HepG2 (cell line): ENCODE results near the gene PSMC5. TPM values are rescaled to one million over a fixed set of nuclear protein-coding genes. Genes with fewer than 3 reads are reported as not detected.

Experiments used
- ATAC-seq: fragments of 200-7000 bp; cut with Tn5 transposase; 3 replicates; pipeline ENCODE4 v1.9.1; 2020; ENCODE audit warnings: mild to moderate bottlenecking, moderate library complexity
- BruUV-seq: library from RNA; stranded (reverse); fragments of 400-500 nt; replicated peaks from 2 replicates; lab custom pipeline; 2021; lab: Mats Ljungman, UMichigan
- CTCF ChIA-PET: fragments of 300-600 bp; formaldehyde crosslinking; extraction: SDS; loops from one replicate; lab custom pipeline; 2021; ENCODE audit warnings: low total read pairs, inconsistent platforms, low intra/inter-chr PET ratio; lab: Yijun Ruan, JAX
- POLR2A ChIA-PET: fragments of 350-600 bp; sonication (Branson Sonifier 250); formaldehyde crosslinking; loops from one replicate; lab custom pipeline; 2020; ENCODE audit warnings: antibody characterized with exemption, inconsistent platforms; lab: Yijun Ruan, JAX
- DNase-seq: peaks from one replicate; pipeline ENCODE4 v3.0.0-alpha.2; 2015; ENCODE audit warnings: low spot score
- FAIRE-seq: peaks from 3 replicates; lab custom pipeline; 2011; peaks lifted over from hg19 to GRCh38; lab: Jason Lieb, UNC
- H2AFZ ChIP-seq: one replicate; pipeline ENCODE4 v1.6.1; 2011; ENCODE audit warnings: low read length, inconsistent platforms
- H3K27ac ChIP-seq: fragments of 300-600 bp; 3 replicates; pipeline ENCODE4 v1.8.0; 2011; ENCODE audit warnings: mixed run types, mild to moderate bottlenecking, mixed read lengths, low read length, inconsistent platforms; ENCODE audit not compliant: insufficient read depth; ENCODE audit errors: extremely low read length
- H3K27me3 ChIP-seq, 2 experiments: fragments of 200-600 bp in 1 of 2; 2 replicates in 1 of 2; 3 replicates in 1 of 2; pipeline versions ENCODE4 v1.6.0 to v1.8.0; 2011; ENCODE audit warnings: low read length in 2 of 2, mild to moderate bottlenecking in 2 of 2, moderate library complexity in 2 of 2, inconsistent platforms in 1 of 2; ENCODE audit not compliant: insufficient read depth in 2 of 2, control insufficient read depth in 1 of 2
- H3K36me3 ChIP-seq, 2 experiments: fragments of 200-600 bp in 1 of 2; replicated peaks in 1 of 2; 2 replicates in 1 of 2; 3 replicates in 1 of 2; pipeline versions ENCODE4 v1.5.1 to v1.8.0; 2011; ENCODE audit warnings: low read length in 2 of 2, inconsistent platforms in 1 of 2; ENCODE audit not compliant: insufficient read depth in 2 of 2, control insufficient read depth in 1 of 2
- H3K4me1 ChIP-seq: 2 replicates; pipeline ENCODE4 v1.5.1; 2012; ENCODE audit warnings: low read length, inconsistent platforms; ENCODE audit not compliant: insufficient read depth
- H3K4me2 ChIP-seq: 2 replicates; pipeline ENCODE4 v1.6.0; 2011; ENCODE audit warnings: low read depth, low read length, inconsistent platforms
- H3K4me3 ChIP-seq, 3 experiments: fragments of 200-600 bp in 1 of 3; sonication (generic), shearing (Covaris generic) in 1 of 3; replicated peaks in 1 of 3; 2 replicates each; pipeline ENCODE4 v1.5.1; 2011 to 2016; ENCODE audit warnings: low read length in 3 of 3, inconsistent platforms in 2 of 3, low read depth in 2 of 3, mild to moderate bottlenecking in 2 of 3, control low read depth in 1 of 3, mixed read lengths in 1 of 3; ENCODE audit not compliant: insufficient read depth in 1 of 3
- H3K79me2 ChIP-seq: one replicate; pipeline ENCODE4 v1.6.1; 2011; ENCODE audit warnings: low read length, inconsistent platforms; ENCODE audit not compliant: insufficient read depth
- H3K9ac ChIP-seq: 2 replicates; pipeline ENCODE4 v1.6.0; 2011; ENCODE audit warnings: mild to moderate bottlenecking, low read depth, low read length, inconsistent platforms; ENCODE audit not compliant: insufficient read depth
- H3K9me3 ChIP-seq: 2 replicates; pipeline ENCODE4 v1.5.1; 2012; ENCODE audit warnings: mild to moderate bottlenecking, low read length
- H4K20me1 ChIP-seq: 2 replicates; pipeline ENCODE4 v1.6.0; 2011; ENCODE audit warnings: inconsistent platforms, mild to moderate bottlenecking, low read length, moderate library complexity; ENCODE audit not compliant: insufficient read depth
- HNRNPL ChIP-seq: fragments of 200-400 bp; formaldehyde crosslinking; IDR thresholded peaks from 2 replicates; pipeline ENCODE4 v1.6.1; 2017; ENCODE audit warnings: mild to moderate bottlenecking, low read depth, low read length
- HOXA5 ChIP-seq: sonication (generic); formaldehyde crosslinking; IDR thresholded peaks from 2 replicates; pipeline ENCODE4 v1.4.0; 2020; ENCODE audit warnings: missing genetic modification reagents
- KLF12 ChIP-seq: sonication (generic); formaldehyde crosslinking; IDR thresholded peaks from 2 replicates; pipeline ENCODE4 v1.4.0; 2020; ENCODE audit warnings: missing genetic modification reagents, borderline replicate concordance
- REL ChIP-seq: sonication (generic); formaldehyde crosslinking; conservative IDR thresholded peaks from 2 replicates; pipeline ENCODE4 v1.8.0; 2022; ENCODE audit warnings: mild to moderate bottlenecking, missing genetic modification reagents, moderate library complexity
- SRSF9 ChIP-seq: fragments of 200-400 bp; formaldehyde crosslinking; IDR thresholded peaks from 2 replicates; pipeline ENCODE4 v1.6.1; 2018; ENCODE audit warnings: borderline replicate concordance, mild to moderate bottlenecking, low read depth, low read length; ENCODE audit not compliant: insufficient read depth, poor library complexity, severe bottlenecking
- ZNF317 ChIP-seq: sonication (generic); formaldehyde crosslinking; IDR thresholded peaks from 2 replicates; pipeline ENCODE4 v1.5.0; 2020; ENCODE audit warnings: mild to moderate bottlenecking, missing genetic modification reagents
- ZNF780A ChIP-seq: sonication (generic); formaldehyde crosslinking; IDR thresholded peaks from 2 replicates; pipeline ENCODE4 v1.8.0; 2022; ENCODE audit warnings: mild to moderate bottlenecking, missing genetic modification reagents, moderate library complexity
- in situ Hi-C: cut with HindIII; loops from 2 replicates; pipeline ENCODE4 v1.10.0; 2017; ENCODE audit warnings: low pct_unique_long_range_greater_than_20kb; ENCODE audit not compliant: extremely low pct_ligation_motif_present
- intact Hi-C: fragments of 100-400 bp; cut with micrococcal nuclease; formaldehyde crosslinking; loops from one replicate; pipeline ENCODE4 v1.10.0; 2022; ENCODE audit not compliant: unreplicated experiment
- polyA plus RNA-seq, 8 experiments: library from polyadenylated mRNA; depleted of rRNA in 3 of 8; stranded (reverse) in 7 of 8; unstranded in 1 of 8; fragments of >200 nt; fragmentation: Illumina TruSeq in 4 of 8; extraction: Trizol in 4 of 8; gene quantifications; 2 replicates each; pipeline versions ENCODE4 v1.2.1 to v1.2.3, GENCODE V29; 2011 to 2016; ENCODE audit warnings: low read depth in 4 of 8, missing spikeins in 1 of 8, mixed read lengths in 1 of 8; ENCODE audit not compliant: insufficient read depth in 1 of 8
- total RNA-seq, 5 experiments: library from RNA; depleted of rRNA; stranded (reverse); fragments of >200 nt; fragmentation: Illumina TruSeq; extraction: Trizol; gene quantifications; 2 replicates each; pipeline ENCODE4 v1.2.3, GENCODE V29; 2016; ENCODE audit warnings: low read depth in 1 of 5
- TF ChIP-seq, protein P1 (sequence below): sonication (generic); formaldehyde crosslinking; IDR thresholded peaks from 2 replicates; pipeline ENCODE4 v1.9.0; 2021; ENCODE audit warnings: missing genetic modification reagents, borderline replicate concordance
- TF ChIP-seq, protein P2 (sequence below): sonication (generic); formaldehyde crosslinking; conservative IDR thresholded peaks from 2 replicates; pipeline ENCODE4 v1.4.0; 2020; ENCODE audit warnings: mild to moderate bottlenecking, missing genetic modification reagents, moderate library complexity
- TF ChIP-seq, protein P3 (sequence below): sonication (generic); formaldehyde crosslinking; IDR thresholded peaks from 2 replicates; pipeline ENCODE4 v1.5.0; 2020; ENCODE audit warnings: missing genetic modification reagents, mild to moderate bottlenecking, borderline replicate concordance
- TF ChIP-seq, protein P4 (sequence below): sonication (generic); formaldehyde crosslinking; IDR thresholded peaks from 2 replicates; pipeline ENCODE4; 2020; ENCODE audit warnings: missing genetic modification reagents, mild to moderate bottlenecking, borderline replicate concordance

PSMC5 gene
- total and polyA plus RNA-seq, 2 of the 13 experiments (the other 11 are each of a cell fraction or from before 2014, with no cell fraction given) = 35.3 to 128 TPM

DNA sequence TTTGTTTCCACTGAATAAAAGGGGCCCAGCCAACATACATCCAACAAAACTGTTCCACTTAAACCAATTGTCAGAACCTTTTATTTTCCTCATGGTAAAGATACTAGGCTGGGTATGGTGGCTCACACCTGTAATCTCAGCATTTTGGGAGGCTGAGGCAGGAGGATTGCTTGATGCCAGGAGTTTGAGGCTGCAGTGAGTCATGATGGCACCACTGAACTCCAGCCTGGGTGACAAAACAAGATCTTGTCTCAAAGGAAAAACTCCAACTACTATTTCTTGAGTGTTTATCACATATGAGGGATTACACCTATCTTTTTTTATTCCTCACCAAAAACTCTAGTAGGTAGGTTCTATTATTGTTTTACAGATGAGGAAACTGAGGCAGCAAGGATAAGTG is 4.7 kb upstream of the PSMC5 start:
- Histone ChIP-seq H3K4me1 (peaks cover 26% of the 10 kb centered on the region), H3K9ac (no peak overlapping the region), H3K27me3 (no peaks in the 10 kb centered on the region; a peak in 1 of 5 replicates), H3K79me2 (peaks cover 21% of the 10 kb centered on the region), H3K4me2 (no peak overlapping the region), H4K20me1 (peaks cover 3% of the 10 kb centered on the region; the same call in 1 of the 2 replicates), H3K36me3 (peaks cover 43 to 79% of the 10 kb centered on the region in 2 experiments), H3K9me3 (no peaks in the 10 kb centered on the region), H2AFZ (no peak overlapping the region), H3K4me3 (no peak overlapping the region), H3K27ac (no peak overlapping the region)
- ChIA-PET CTCF (no interaction called here), POLR2A (no interaction called here)
- DNase-seq (no peak), ATAC-seq (no peak), FAIRE-seq (no peak)
- intact Hi-C loops = no loop called here
- in situ Hi-C loops = no loop called here
- no TSS peak for BruUV-seq
- no peak for TF ChIP-seq ZNF780A (CRISPR knock-in tag)
- TF ChIP-seq, protein P1, sequence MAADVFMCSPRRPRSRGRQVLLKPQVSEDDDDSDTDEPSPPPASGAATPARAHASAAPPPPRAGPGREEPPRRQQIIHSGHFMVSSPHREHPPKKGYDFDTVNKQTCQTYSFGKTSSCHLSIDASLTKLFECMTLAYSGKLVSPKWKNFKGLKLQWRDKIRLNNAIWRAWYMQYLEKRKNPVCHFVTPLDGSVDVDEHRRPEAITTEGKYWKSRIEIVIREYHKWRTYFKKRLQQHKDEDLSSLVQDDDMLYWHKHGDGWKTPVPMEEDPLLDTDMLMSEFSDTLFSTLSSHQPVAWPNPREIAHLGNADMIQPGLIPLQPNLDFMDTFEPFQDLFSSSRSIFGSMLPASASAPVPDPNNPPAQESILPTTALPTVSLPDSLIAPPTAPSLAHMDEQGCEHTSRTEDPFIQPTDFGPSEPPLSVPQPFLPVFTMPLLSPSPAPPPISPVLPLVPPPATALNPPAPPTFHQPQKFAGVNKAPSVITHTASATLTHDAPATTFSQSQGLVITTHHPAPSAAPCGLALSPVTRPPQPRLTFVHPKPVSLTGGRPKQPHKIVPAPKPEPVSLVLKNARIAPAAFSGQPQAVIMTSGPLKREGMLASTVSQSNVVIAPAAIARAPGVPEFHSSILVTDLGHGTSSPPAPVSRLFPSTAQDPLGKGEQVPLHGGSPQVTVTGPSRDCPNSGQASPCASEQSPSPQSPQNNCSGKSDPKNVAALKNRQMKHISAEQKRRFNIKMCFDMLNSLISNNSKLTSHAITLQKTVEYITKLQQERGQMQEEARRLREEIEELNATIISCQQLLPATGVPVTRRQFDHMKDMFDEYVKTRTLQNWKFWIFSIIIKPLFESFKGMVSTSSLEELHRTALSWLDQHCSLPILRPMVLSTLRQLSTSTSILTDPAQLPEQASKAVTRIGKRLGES (CRISPR knock-in tag) = no peak
- no peak for TF ChIP-seq HOXA5 (CRISPR knock-in tag)
- TF ChIP-seq HNRNPL = no peak
- TF ChIP-seq, protein P2, sequence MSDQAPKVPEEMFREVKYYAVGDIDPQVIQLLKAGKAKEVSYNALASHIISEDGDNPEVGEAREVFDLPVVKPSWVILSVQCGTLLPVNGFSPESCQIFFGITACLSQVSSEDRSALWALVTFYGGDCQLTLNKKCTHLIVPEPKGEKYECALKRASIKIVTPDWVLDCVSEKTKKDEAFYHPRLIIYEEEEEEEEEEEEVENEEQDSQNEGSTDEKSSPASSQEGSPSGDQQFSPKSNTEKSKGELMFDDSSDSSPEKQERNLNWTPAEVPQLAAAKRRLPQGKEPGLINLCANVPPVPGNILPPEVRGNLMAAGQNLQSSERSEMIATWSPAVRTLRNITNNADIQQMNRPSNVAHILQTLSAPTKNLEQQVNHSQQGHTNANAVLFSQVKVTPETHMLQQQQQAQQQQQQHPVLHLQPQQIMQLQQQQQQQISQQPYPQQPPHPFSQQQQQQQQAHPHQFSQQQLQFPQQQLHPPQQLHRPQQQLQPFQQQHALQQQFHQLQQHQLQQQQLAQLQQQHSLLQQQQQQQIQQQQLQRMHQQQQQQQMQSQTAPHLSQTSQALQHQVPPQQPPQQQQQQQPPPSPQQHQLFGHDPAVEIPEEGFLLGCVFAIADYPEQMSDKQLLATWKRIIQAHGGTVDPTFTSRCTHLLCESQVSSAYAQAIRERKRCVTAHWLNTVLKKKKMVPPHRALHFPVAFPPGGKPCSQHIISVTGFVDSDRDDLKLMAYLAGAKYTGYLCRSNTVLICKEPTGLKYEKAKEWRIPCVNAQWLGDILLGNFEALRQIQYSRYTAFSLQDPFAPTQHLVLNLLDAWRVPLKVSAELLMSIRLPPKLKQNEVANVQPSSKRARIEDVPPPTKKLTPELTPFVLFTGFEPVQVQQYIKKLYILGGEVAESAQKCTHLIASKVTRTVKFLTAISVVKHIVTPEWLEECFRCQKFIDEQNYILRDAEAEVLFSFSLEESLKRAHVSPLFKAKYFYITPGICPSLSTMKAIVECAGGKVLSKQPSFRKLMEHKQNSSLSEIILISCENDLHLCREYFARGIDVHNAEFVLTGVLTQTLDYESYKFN (CRISPR knock-in tag) = no peak
- TF ChIP-seq REL (CRISPR knock-in tag) = no peak
- TF ChIP-seq, protein P3, sequence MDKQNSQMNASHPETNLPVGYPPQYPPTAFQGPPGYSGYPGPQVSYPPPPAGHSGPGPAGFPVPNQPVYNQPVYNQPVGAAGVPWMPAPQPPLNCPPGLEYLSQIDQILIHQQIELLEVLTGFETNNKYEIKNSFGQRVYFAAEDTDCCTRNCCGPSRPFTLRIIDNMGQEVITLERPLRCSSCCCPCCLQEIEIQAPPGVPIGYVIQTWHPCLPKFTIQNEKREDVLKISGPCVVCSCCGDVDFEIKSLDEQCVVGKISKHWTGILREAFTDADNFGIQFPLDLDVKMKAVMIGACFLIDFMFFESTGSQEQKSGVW (CRISPR knock-in tag) = no peak
- TF ChIP-seq, protein P4, sequence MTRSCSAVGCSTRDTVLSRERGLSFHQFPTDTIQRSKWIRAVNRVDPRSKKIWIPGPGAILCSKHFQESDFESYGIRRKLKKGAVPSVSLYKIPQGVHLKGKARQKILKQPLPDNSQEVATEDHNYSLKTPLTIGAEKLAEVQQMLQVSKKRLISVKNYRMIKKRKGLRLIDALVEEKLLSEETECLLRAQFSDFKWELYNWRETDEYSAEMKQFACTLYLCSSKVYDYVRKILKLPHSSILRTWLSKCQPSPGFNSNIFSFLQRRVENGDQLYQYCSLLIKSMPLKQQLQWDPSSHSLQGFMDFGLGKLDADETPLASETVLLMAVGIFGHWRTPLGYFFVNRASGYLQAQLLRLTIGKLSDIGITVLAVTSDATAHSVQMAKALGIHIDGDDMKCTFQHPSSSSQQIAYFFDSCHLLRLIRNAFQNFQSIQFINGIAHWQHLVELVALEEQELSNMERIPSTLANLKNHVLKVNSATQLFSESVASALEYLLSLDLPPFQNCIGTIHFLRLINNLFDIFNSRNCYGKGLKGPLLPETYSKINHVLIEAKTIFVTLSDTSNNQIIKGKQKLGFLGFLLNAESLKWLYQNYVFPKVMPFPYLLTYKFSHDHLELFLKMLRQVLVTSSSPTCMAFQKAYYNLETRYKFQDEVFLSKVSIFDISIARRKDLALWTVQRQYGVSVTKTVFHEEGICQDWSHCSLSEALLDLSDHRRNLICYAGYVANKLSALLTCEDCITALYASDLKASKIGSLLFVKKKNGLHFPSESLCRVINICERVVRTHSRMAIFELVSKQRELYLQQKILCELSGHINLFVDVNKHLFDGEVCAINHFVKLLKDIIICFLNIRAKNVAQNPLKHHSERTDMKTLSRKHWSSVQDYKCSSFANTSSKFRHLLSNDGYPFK (CRISPR knock-in tag) = no peak
- TF ChIP-seq ZNF317 (CRISPR knock-in tag) = no peak
- no peak for TF ChIP-seq KLF12 (CRISPR knock-in tag)
- no peak for TF ChIP-seq SRSF9
